Suppressor macrophage treated with lipopolysaccharide for 4 hours (primary cell): ENCODE measurements around the gene DNMT3L.
"Not testable (repeated sequence)": the region's sequence is repeated elsewhere in the genome, so short reads cannot be mapped to it uniquely, and the experiment has no call there.

Source experiments
- DNase-seq: peaks from one replicate; pipeline ENCODE4 v3.0.0-alpha.2; 2020

Gene DNMT3L

GRCh38 chr21:44294391-44295162, 32.9 kb upstream of the DNMT3L start:
- peak; percentile 42 for DNase-seq

GRCh38 chr21:44293551-44294231, 32.0 kb upstream of the DNMT3L start:
- no peak for DNase-seq

- DNase-seq = no peak
Measured at GRCh38 chr21:44292812-44293195, 31.1 kb upstream of the DNMT3L start.

GRCh38 chr21:44291936-44292811, 30.5 kb upstream of the DNMT3L start:
- no peak for DNase-seq

GRCh38 chr21:44291078-44291935, 29.6 kb upstream of the DNMT3L start:
- no peak for DNase-seq

GRCh38 chr21:44290327-44291077, 28.8 kb upstream of the DNMT3L start:
- DNase-seq = no peak

GRCh38 chr21:44289381-44290010, 27.8 kb upstream of the DNMT3L start:
- no peak for DNase-seq

GRCh38 chr21:44288251-44289110, 26.8 kb upstream of the DNMT3L start:
- no peak for DNase-seq

- DNase-seq = peak; percentile 36
Measured at GRCh38 chr21:44286716-44287632, 25.3 kb upstream of the DNMT3L start.

- no peak for DNase-seq
Measured at GRCh38 chr21:44286086-44286715, 24.5 kb upstream of the DNMT3L start.

GRCh38 chr21:44285138-44285992, 23.7 kb upstream of the DNMT3L start, which contains the start of gene AIRE:
TSS of gene AIRE (plus strand) at chr21:44285876. CDS start at chr21:44286007, 131 bp downstream.
- peak; percentile 41 for DNase-seq

- DNase-seq = no peak
Measured at GRCh38 chr21:44283948-44284347, 22.3 kb upstream of the DNMT3L start.

- DNase-seq = not testable (repeated sequence)
Measured at GRCh38 chr21:44283211-44283785, 21.6 kb upstream of the DNMT3L start.

- DNase-seq = no peak
Measured at GRCh38 chr21:44282370-44282769, 20.7 kb upstream of the DNMT3L start.

- no peak for DNase-seq
Measured at GRCh38 chr21:44281801-44282200, 20.1 kb upstream of the DNMT3L start.

GRCh38 chr21:44279354-44280260, 17.9 kb upstream of the DNMT3L start:
- DNase-seq = no peak
